Measurements from ENCODE around the gene KRT31. TPM values are rescaled to one million over a fixed set of nuclear protein-coding genes. Genes with fewer than 3 reads are reported as not detected.

Gene KRT31
- total RNA-seq, 1 experiment from 2014 or later = not detected

- Mint-ChIP-seq H3K36me3 (ENCODE audit: insufficient read depth, unreplicated experiment) (no peaks in the 10 kb centered on the region), H3K27me3 (ENCODE audit: insufficient read depth, unreplicated experiment) (peaks cover 57% of the 10 kb centered on the region), H3K4me3 (ENCODE audit: unreplicated experiment) (no peak overlapping the region), H3K9me3 (ENCODE audit: unreplicated experiment) (no peaks in the 10 kb centered on the region), H3K4me1 (ENCODE audit: insufficient read depth, unreplicated experiment) (peaks cover 6% of the 10 kb centered on the region), H3K27ac (ENCODE audit: low read depth, unreplicated experiment) (no peak overlapping the region)
- no peak for TF ChIP-seq CTCF (IDR thresholded peaks at IDR 0.05; ENCODE audit: unreplicated experiment)
- BruUV-seq (replicated peaks) = no TSS peak
- intact Hi-C loops (cut with micrococcal nuclease) = no loop called here
- ChIA-PET CTCF (no interaction called here), POLR2A (no interaction called here)
- DNase-seq (ENCODE audit: unreplicated experiment) = peak; percentile 38
These were observed 45.3 kb upstream of the KRT31 start for GRCh38 chr17:41442739-41443138.

GRCh38 chr17:41440531-41441033 is 43.2 kb upstream of the KRT31 start, which contains the start of gene KRT38:
KRT38 (minus strand) TSS chr17:41440983; CDS start chr17:41440921, 62 bp downstream.
- intact Hi-C loops (cut with micrococcal nuclease) = no loop called here
- Mint-ChIP-seq H3K27me3 (ENCODE audit: insufficient read depth, unreplicated experiment) (peaks cover 68% of the 10 kb centered on the region), H3K9me3 (ENCODE audit: unreplicated experiment) (no peaks in the 10 kb centered on the region), H3K4me3 (ENCODE audit: unreplicated experiment) (no peak within 1 kb of the TSS), H3K36me3 (ENCODE audit: insufficient read depth, unreplicated experiment) (no peaks in the 10 kb centered on the region), H3K4me1 (ENCODE audit: insufficient read depth, unreplicated experiment) (peaks cover 6% of the 10 kb centered on the region), H3K27ac (ENCODE audit: low read depth, unreplicated experiment) (no peak within 1 kb of the TSS)
- TF ChIP-seq CTCF (IDR thresholded peaks at IDR 0.05; ENCODE audit: unreplicated experiment) = no peak
- no peak for DNase-seq (ENCODE audit: unreplicated experiment)
- CTCF ChIA-PET = interaction anchor here (0.6 to 1.4 kb wide), 3 partner anchors 18 to 476 kb away, joined by 3 to 5 read pairs (median 3); no protein-coding TSS in a partner anchor
- no TSS peak for BruUV-seq (replicated peaks)
- POLR2A ChIA-PET = interaction anchor here (0.6 kb wide), 1 partner anchor 11 kb away, joined by 4 read pairs; no protein-coding TSS in a partner anchor

- Mint-ChIP-seq H3K9me3 (ENCODE audit: unreplicated experiment) (no peaks in the 10 kb centered on the region), H3K27ac (ENCODE audit: low read depth, unreplicated experiment) (no peak overlapping the region), H3K36me3 (ENCODE audit: insufficient read depth, unreplicated experiment) (no peaks in the 10 kb centered on the region), H3K27me3 (ENCODE audit: insufficient read depth, unreplicated experiment) (peaks cover 68% of the 10 kb centered on the region), H3K4me1 (ENCODE audit: insufficient read depth, unreplicated experiment) (peaks cover 6% of the 10 kb centered on the region), H3K4me3 (ENCODE audit: unreplicated experiment) (no peak overlapping the region)
- intact Hi-C loops (cut with micrococcal nuclease) = no loop called here
- POLR2A ChIA-PET = interaction anchor here (0.5 kb wide), 1 partner anchor 342 kb away, joined by 3 read pairs; the partner anchor contains the start of gene KRTAP4-8
- no TSS peak for BruUV-seq (replicated peaks)
- TF ChIP-seq CTCF (IDR thresholded peaks at IDR 0.05; ENCODE audit: unreplicated experiment) = no peak
- CTCF ChIA-PET = interaction anchor here (0.6 to 1.4 kb wide), 2 partner anchors 19 to 595 kb away, joined by 3 read pairs; no protein-coding TSS in a partner anchor
- peak; percentile 71 for DNase-seq (ENCODE audit: unreplicated experiment)
These were observed 42.0 kb upstream of the KRT31 start for GRCh38 chr17:41439375-41439774.

- no peaks in the 10 kb centered on the region for H3K9me3 Mint-ChIP-seq (ENCODE audit: unreplicated experiment)
These were observed 40.4 kb upstream of the KRT31 start for GRCh38 chr17:41437769-41438168.

More at GRCh38 chr17:41437769-41438168, 40.4 kb upstream of the KRT31 start:
- Mint-ChIP-seq H3K27ac (ENCODE audit: low read depth, unreplicated experiment) (no peak overlapping the region), H3K4me1 (ENCODE audit: insufficient read depth, unreplicated experiment) (peaks cover 6% of the 10 kb centered on the region), H3K4me3 (ENCODE audit: unreplicated experiment) (no peak overlapping the region), H3K36me3 (ENCODE audit: insufficient read depth, unreplicated experiment) (no peaks in the 10 kb centered on the region), H3K27me3 (ENCODE audit: insufficient read depth, unreplicated experiment) (peaks cover 51% of the 10 kb centered on the region)
- TF ChIP-seq CTCF (IDR thresholded peaks at IDR 0.05; ENCODE audit: unreplicated experiment) = no peak
- POLR2A ChIA-PET = no interaction called here
- intact Hi-C loops (cut with micrococcal nuclease) = no loop called here
- DNase-seq (ENCODE audit: unreplicated experiment) = no peak
- BruUV-seq (replicated peaks) = no TSS peak
- CTCF ChIA-PET = no interaction called here

Data from MCF 10A (cell line).